GM18519 (cell line): Measurements from ENCODE around the gene NRP1.
A peak's percentile ranks its signal among the peaks of the same experiment; 100 is the strongest.
"Not testable (repeated sequence)": the region's sequence is repeated elsewhere in the genome, so short reads cannot be mapped to it uniquely, and the experiment has no call there.

Experiments
- ATAC-seq: cut with Tn5 transposase; IDR thresholded peaks from one replicate; pipeline ENCODE4 v1.9.1; 2021; ENCODE audit warnings: mild to moderate bottlenecking, moderate library complexity; ENCODE audit not compliant: unreplicated experiment, low FRiP score

Gene NRP1

GRCh38 chr10:33157103-33157502 lies 177.4 kb downstream of the NRP1 start:
- ATAC-seq = no peak

GRCh38 chr10:33155720-33156638 lies 178.5 kb downstream of the NRP1 start:
- peak; percentile 58 for ATAC-seq

GRCh38 chr10:33154590-33154989 lies 179.9 kb downstream of the NRP1 start:
- no peak for ATAC-seq

GRCh38 chr10:33153968-33154327 lies 180.5 kb downstream of the NRP1 start:
- no peak for ATAC-seq

- no peak for ATAC-seq
Observed at GRCh38 chr10:33153251-33153967, 181.1 kb downstream of the NRP1 start.

GRCh38 chr10:33152750-33153149 lies 181.7 kb downstream of the NRP1 start:
- ATAC-seq = no peak

- no peak for ATAC-seq
Observed at GRCh38 chr10:33152146-33152545, 182.3 kb downstream of the NRP1 start.

- ATAC-seq = no peak
Observed at GRCh38 chr10:33151344-33151864, 183.1 kb downstream of the NRP1 start.

- no peak for ATAC-seq
Observed at GRCh38 chr10:33150889-33151288, 183.6 kb downstream of the NRP1 start.

- no peak for ATAC-seq
Observed at GRCh38 chr10:33150146-33150545, 184.3 kb downstream of the NRP1 start.

- ATAC-seq = no peak
Observed at GRCh38 chr10:33147013-33147310, 187.5 kb downstream of the NRP1 start.

GRCh38 chr10:33146189-33147012 lies 188.1 kb downstream of the NRP1 start:
- ATAC-seq = no peak

- no peak for ATAC-seq
Observed at GRCh38 chr10:33145451-33146188, 188.8 kb downstream of the NRP1 start.

- no peak for ATAC-seq
Observed at GRCh38 chr10:33143160-33143728, 191.2 kb downstream of the NRP1 start.

GRCh38 chr10:33142295-33142694 lies 192.2 kb downstream of the NRP1 start:
- ATAC-seq = no peak

- ATAC-seq = no peak
Observed at GRCh38 chr10:33141251-33141650, 193.2 kb downstream of the NRP1 start.

GRCh38 chr10:33139181-33139646 lies 195.3 kb downstream of the NRP1 start:
- ATAC-seq = no peak

GRCh38 chr10:33138686-33139085 lies 195.8 kb downstream of the NRP1 start:
- not testable (repeated sequence) for ATAC-seq

- ATAC-seq = no peak
Observed at GRCh38 chr10:33137356-33138005, 197.0 kb downstream of the NRP1 start.
